GM06990 (cell line): ENCODE measurements around the gene PTPRN2.

Experiments used
- DNase-seq: peaks from one replicate; pipeline ENCODE4 v3.0.0-alpha.2; 2011; ENCODE audit not compliant: insufficient read length; ENCODE audit errors: extremely low read depth
- H3K27me3 ChIP-seq: replicated peaks from 2 replicates; pipeline ENCODE4 v1.6.0; 2011; ENCODE audit warnings: low read length; ENCODE audit not compliant: control insufficient read depth, insufficient read depth
- H3K36me3 ChIP-seq: 2 replicates; pipeline ENCODE4 v1.5.1; 2011; ENCODE audit warnings: low read length; ENCODE audit not compliant: control insufficient read depth, insufficient read depth
- H3K4me3 ChIP-seq: replicated peaks from 2 replicates; pipeline ENCODE4 v1.5.1; 2011; ENCODE audit warnings: low read depth, mild to moderate bottlenecking, control low read depth, low read length
- TF ChIP-seq, protein P1 (sequence below): IDR thresholded peaks from 2 replicates; pipeline ENCODE4 v1.5.1; 2011; ENCODE audit warnings: low read length, control low read depth, mild to moderate bottlenecking, inconsistent platforms; ENCODE audit not compliant: insufficient read depth, poor library complexity, severe bottlenecking

The PTPRN2 gene

DNA sequence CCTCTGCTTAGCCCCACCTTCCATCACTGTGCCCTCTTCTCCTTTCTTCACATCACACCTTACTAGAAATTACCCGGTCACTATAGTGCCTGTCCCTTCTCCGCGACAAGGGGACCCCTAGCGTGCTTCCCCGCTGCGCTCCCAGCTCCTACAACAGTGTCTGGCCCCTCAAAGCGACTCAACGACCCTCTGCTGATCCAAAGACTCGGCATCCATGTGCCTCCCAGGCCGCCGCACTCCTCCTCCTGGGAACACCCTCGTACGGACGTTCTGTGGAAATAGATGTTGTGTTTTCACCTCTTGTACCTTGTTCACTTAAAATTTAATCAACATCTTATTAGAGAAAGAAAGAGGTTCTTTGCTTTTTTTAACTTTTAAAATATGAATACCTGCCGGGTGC lies 787.3 kb downstream of the PTPRN2 start:
- DNase-seq: no peak
- Histone ChIP-seq H3K36me3 (no peaks in the 10 kb centered on the region), H3K27me3 (no peaks in the 10 kb centered on the region), H3K4me3 (no peak overlapping the region)
- TF ChIP-seq, protein P1, sequence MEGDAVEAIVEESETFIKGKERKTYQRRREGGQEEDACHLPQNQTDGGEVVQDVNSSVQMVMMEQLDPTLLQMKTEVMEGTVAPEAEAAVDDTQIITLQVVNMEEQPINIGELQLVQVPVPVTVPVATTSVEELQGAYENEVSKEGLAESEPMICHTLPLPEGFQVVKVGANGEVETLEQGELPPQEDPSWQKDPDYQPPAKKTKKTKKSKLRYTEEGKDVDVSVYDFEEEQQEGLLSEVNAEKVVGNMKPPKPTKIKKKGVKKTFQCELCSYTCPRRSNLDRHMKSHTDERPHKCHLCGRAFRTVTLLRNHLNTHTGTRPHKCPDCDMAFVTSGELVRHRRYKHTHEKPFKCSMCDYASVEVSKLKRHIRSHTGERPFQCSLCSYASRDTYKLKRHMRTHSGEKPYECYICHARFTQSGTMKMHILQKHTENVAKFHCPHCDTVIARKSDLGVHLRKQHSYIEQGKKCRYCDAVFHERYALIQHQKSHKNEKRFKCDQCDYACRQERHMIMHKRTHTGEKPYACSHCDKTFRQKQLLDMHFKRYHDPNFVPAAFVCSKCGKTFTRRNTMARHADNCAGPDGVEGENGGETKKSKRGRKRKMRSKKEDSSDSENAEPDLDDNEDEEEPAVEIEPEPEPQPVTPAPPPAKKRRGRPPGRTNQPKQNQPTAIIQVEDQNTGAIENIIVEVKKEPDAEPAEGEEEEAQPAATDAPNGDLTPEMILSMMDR: no peak

DNA sequence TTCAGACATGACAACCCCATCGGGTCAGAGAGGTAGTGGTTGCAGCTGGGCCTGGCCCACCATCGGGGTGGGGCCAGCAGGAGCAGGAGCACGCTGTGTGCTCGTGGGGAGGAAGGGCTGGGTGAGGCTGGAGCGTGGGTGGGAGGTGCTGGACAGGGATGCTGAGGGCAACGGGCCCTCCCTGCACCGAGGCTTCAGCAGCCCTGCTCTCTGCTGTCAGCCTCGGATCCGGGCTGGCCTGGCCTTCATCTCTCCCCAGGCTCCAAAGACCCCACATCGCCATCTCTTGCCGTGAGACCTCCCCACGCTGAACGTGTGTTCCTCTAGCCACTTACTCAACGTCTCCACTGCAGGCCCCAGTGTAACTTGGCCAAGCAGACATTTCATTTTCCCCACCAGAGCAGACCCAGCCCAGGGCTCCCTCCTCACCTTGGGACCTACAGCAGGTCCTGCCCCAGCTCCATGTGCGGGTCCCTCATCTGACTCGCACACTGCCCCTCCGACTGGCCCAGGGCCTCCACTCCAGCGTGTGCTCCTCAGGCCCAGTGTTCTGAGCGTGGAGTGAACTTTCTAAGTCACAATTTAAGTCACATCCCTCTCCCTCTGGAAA lies 788.4 kb downstream of the PTPRN2 start:
- no peaks in the 10 kb centered on the region for H3K36me3 ChIP-seq
- no peak for DNase-seq
- H3K4me3 ChIP-seq: no peak overlapping the region
- TF ChIP-seq, protein P1: no peak
- H3K27me3 ChIP-seq: no peaks in the 10 kb centered on the region

DNA sequence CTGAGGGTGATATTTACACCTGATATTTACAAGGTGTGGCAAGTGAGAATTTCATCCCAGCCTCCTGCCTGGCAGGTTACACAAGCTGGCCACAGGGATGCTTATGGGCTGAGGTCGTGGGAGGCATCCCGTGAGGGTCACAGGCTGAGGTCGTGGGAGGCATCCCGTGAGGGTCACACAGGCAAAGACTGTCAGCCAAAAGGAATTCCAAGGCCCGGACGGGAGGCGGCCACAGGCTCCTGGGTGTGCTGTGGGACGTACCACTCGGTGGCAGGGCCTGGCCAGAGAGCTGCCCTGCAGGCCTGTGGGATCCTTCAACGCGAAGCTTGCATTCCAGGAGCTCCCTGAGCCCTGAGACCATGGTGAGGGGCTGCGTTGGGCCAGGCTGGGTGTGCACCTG lies 790.3 kb downstream of the PTPRN2 start:
- H3K36me3 ChIP-seq: no peaks in the 10 kb centered on the region

DNA sequence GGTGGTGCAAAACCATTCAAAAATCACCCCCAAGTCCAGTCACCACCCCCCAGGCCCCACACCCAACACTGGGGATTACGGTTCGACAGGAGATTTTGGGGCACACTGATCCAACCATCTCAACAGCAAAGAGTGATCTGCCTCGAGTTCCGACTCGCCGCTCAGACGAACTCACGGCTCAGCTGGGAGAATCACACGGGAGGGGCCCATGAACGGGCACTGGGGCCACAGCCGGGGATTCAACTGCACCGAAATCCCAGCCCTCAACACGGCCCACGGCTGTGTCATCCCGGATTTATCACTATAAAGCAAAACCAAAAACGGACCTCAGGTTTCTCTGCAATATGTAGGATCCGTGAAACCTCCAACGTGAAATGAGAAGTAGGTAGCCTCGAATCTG lies 790.8 kb downstream of the PTPRN2 start:
- TF ChIP-seq, protein P1: no peak
- H3K4me3 ChIP-seq: no peak overlapping the region
- H3K36me3 ChIP-seq: no peaks in the 10 kb centered on the region
- no peaks in the 10 kb centered on the region for H3K27me3 ChIP-seq
- no peak for DNase-seq

More for the DNA sequence above, 790.3 kb downstream of the PTPRN2 start:
- Histone ChIP-seq H3K4me3 (no peak overlapping the region), H3K27me3 (no peaks in the 10 kb centered on the region)
- DNase-seq: no peak
- TF ChIP-seq, protein P1: no peak

DNA sequence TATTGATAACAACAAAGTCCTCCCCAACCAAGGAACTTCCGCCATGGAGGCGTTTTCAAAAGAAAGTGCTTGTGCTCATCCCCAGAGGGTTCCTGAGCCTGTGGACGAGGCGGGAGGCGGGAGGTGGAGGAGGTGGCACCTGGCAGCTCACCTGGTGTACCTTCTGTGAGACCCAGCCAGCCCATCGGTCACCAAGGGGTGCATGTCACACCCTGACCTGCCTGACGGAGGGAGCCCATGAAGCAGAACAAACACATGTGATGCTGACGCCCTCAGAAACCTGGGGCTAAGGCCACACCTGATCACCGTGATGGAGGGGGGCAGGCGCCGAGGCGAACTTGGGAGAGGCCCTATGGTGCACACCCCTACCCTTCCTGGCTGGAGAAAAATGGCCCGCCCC lies 792.0 kb downstream of the PTPRN2 start:
- Histone ChIP-seq H3K4me3 (no peak overlapping the region), H3K36me3 (no peaks in the 10 kb centered on the region), H3K27me3 (no peaks in the 10 kb centered on the region)
- DNase-seq: no peak
- TF ChIP-seq, protein P1: no peak

DNA sequence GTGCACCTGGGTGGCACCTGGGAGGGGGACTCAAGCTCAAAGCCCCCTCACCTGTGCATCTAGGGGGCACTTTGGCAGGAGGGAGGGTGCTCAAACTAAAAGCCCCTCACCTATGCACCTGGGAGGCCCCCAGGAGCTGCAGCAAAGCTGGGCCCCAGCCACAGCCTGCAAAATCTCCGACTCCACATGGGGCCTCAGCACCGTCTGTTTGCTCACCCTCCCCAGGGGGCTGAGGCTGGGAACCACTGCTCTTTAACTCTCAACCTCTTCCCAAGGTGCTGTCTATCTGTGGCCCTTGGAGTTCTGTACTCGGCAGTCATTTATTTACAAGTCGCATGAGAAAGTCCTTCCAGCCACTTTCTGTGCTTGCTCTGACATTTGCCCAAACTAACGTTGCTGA lies 792.4 kb downstream of the PTPRN2 start:
- no peak for DNase-seq
- TF ChIP-seq, protein P1: no peak
- Histone ChIP-seq H3K4me3 (no peak overlapping the region), H3K27me3 (no peaks in the 10 kb centered on the region), H3K36me3 (no peaks in the 10 kb centered on the region)
